ENCODE data around the gene MEIOB.

MEIOB gene

DNA sequence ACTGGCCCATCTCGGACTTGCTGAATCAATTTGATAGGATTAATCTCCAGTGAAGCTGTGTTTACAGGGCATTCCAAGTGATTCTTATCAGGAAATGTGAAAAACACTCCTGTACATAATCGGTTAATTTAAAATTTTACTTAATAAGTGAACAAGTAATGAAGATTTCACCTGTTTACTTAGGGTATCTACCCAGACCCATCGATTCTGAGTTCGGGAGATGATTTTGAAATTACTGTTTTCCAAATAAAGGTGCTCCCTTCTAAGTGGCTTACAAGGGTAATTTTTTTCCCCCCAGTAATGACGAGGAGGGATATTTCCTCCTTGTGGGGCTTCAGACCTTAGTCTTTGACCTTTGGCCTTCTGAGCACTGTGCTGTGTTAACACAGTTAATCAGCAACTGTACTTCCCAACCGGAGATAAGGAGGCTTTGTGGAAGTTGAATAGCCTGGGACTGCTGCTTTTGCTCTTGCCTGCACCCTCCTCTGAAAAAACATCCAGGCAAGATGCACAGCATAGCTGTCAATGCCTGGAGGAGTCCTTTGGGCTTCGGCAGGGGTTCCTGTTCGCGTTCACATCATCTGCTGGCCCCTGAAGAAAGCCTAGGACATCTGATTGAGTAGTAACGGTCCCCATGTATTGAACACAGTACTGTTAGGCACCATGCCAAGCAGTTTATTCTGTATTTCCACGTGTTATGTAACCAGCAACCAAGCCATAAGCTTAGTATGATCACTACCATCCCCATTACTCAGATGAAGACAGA lies 43.1 kb downstream of the MEIOB start:
- DNase-seq (ENCODE audit: low read depth): no peak

DNA sequence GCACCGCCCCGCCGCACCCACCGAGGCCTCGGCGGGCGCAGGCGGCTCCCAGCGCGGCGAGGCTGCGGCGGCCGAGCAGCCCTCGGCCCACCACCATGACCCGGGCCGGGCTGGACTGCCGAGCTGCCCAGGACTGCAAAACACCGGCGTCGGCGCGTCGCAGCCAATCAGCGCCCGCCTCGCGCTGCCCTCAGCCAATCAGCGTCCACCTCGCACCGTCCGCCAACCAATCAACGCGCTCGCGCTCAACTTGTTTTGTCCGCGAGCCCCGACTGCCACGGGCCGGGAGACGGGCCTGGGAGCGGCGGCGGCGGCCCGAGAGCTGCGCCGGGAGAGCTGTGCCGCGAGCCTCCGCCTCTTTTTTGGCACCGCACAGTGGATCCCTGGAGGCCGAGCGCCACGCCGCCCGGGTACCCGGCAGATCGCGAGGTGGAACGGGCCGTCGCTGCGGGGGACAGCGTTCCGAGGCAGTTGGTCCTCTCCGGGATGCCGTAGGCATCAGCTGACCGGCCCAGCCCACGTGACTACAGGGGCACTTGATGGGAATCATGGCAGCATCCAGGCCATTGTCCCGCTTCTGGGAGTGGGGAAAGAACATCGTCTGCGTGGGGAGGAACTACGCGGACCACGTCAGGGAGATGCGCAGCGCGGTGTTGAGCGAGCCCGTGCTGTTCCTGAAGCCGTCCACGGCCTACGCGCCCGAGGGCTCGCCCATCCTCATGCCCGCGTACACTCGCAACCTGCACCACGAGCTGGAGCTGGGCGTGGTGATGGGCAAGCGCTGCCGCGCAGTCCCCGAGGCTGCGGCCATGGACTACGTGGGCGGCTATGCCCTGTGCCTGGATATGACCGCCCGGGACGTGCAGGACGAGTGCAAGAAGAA lies 45.0 kb downstream of the MEIOB start, which contains the start of the genes FAHD1 and HAGH:
Gene FAHD1, plus strand, starts transcription at position 516 of the 883 bp plus-strand sequence. Its CDS starts 33 bp downstream, at position 549.
Gene HAGH, minus strand, starts transcription at position 135 of the 883 bp plus-strand sequence. Its CDS starts 38 bp downstream, at position 97.
- peak; percentile 84 for DNase-seq (ENCODE audit: low read depth)

- peak; percentile 41 for DNase-seq (ENCODE audit: low read depth)
Observed at GRCh38 chr16:1825864-1826690, 45.9 kb downstream of the MEIOB start.

DNA sequence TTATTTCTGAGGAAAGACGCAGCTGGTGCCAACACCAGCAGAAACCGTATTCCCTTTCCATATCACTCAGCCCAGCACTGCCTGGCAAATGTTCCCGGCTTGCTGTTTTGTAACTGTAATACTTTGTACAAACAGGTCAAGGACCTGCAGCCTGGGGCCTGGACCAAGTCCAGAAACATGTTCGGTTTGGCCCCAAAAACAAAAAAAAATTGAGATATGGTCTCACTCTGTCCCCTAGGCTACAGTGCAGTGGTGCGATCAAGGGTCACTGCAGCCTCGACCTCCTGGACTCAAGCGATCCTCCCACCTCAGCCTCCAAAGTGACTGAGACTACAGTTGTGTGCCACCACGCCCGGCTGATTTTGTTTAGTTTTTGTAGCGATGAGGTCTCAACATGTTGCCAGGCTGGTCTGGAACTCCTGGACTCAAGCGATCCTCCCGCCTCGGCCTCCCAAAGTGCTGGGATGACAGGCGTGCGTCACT lies 46.5 kb downstream of the MEIOB start:
- no peak for DNase-seq (ENCODE audit: low read depth)

DNA sequence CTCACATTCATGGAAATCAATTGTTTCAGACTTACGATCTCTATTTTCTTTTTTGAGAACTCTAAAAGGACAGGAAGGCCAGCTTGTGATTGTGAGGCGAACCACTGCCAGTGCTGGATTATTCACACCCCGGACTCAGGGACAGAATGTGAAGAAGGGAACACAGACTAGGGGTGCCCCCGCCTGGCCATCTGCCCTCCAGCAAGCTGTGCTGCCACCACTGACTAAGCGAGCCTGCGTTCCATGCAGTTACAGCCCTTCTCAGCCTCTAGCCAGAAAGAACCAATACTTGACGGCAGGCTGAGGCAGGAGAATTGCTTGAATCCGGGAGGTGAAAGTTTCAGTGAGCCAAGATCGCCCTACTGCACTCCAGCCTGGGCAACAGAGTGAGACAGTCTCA lies 48.1 kb downstream of the MEIOB start:
- no peak for DNase-seq (ENCODE audit: low read depth)

DNA sequence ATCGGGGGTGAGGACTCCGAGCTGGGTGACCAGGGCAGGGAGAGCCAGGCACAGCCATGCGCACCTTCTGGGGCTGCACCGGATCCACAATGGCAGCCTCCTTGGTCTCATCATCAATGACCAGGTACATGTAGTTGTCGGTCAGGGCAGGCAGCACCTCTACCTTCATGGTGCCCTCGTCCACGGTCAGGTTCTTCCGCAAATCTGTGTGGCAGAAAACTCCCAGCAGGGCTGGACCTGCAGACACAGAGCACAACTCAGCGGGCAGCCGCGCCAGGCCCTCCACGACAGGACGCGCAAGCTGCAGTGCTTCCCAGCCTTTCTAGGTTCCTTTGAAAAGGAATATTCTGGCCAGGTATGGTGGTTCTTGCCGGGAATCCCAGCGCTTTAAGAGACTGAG lies 49.2 kb downstream of the MEIOB start:
- no peak for DNase-seq (ENCODE audit: low read depth)

GRCh38 chr16:1821861-1822611 lies 49.9 kb downstream of the MEIOB start:
- DNase-seq (ENCODE audit: low read depth): no peak

GRCh38 chr16:1820946-1821290 lies 51.0 kb downstream of the MEIOB start:
- DNase-seq (ENCODE audit: low read depth): no peak

DNA sequence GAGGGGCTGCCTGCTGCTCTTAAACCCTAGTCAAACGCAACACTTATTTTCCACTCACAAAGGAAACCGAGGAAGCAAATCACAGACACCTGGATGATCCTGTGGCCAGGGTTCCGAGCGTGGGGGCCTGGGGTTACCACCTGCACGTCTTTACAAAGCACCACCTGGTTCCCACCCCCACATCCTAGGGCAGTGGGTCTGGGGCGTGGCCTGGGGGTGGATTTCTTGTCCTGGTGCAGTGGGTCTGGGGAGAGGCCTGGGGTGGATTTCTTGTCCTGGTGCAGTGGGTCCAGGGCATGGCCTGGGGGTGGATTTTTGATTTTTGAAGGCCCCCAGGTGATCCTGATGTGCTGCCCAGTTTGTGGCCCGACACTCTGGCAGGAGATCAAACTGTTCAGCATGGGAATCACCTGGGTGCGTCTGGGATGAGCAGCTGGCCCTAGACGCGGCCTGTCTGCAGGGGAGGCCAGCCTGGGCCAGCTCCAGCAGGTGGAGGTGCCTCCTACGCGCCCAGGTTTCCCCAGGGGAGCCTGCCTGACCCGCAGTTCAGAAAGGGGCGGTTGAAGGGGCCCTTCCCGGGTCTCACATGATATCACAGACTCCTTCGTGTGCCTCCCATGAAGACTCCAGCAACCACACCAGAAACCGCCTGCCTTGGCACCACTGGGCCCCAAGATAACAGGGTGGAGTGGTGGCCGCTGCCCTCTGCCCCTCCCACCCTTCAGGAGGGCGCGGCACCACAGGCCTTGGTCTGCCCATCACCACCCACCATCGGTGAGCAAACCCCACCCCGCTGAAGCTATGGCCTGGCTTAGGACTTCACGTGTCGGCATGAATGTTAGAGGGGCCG lies 51.6 kb downstream of the MEIOB start:
- DNase-seq (ENCODE audit: low read depth): no peak

DNA sequence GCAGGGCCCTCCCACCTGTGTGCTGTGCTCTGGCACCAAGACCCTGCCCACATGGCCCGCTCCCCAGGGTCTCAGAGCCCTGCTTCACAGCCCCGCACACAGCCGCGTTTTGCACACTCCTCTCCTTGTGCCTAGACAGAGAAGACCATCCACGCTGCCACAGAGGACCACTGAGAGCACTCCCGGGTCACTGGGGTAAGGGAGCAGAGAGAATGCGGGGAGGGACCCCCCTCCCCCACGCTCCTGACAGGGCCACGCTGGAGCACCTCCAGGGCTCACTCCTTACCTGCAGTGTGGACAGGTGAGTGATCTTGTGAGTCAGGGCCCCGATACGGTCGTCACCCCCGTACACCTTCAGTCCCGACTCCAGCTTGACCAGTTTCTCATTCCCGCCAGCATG lies 52.4 kb downstream of the MEIOB start:
- no peak for DNase-seq (ENCODE audit: low read depth)

- no peak for DNase-seq (ENCODE audit: low read depth)
Observed at GRCh38 chr16:1818873-1819525, 53.0 kb downstream of the MEIOB start.

DNA sequence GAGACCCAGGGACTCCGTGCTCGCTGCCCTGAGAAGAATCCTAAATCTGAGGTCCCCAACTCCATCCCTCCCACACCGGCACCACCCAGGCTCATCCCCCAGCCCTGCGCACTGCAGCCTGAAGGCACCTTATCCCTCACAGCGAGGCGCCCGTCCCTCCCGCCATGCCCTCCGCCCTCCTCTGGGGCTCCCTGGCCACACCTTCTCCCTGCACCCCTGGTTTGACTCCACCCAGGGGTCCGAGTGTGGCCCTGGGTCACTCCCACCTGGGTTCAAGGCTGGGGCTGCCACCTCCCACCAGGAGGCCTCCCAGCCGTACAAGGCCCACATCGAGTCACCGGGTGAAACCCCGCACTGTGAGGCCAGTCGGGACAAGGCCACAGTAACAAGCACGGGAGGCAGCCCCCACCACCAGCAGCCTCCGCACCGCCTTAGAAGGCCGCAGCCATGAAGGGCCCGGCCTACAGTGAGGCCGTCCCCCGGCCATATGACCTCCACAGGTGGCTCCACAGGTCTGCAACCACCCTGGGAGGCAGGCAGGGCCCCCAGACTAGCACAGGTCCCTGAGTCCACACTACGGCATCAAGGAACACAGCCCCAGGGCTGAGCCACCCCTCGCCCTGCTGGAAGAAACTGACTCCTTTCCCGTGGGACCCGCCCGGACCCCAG lies 53.6 kb downstream of the MEIOB start:
- no peak for DNase-seq (ENCODE audit: low read depth)

DNA sequence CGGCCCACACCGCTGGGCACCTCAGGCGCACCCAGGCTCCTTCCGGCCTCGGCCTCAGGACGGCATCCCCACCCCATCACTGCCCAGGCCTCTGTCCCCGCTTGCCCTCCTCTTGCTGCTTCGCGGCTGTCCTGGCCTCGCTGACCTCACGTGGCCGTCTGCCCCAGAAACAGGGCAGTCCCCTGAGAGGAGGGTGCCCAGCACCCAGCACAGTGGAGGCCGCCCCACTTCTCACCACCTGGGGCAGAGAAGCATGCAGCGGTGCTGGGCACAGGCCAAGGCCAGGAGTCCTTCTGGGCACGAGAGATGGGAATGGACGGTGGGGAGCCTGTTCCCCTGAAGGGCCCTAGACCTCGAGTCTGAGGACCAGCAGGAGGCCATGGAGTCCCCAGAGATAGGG lies 54.2 kb downstream of the MEIOB start:
- no peak for DNase-seq (ENCODE audit: low read depth)

GRCh38 chr16:1817276-1817589 lies 54.7 kb downstream of the MEIOB start:
- DNase-seq (ENCODE audit: low read depth): no peak

- DNase-seq (ENCODE audit: low read depth): no peak
Observed at GRCh38 chr16:1816396-1817275, 55.3 kb downstream of the MEIOB start.

GRCh38 chr16:1815461-1815860 lies 56.5 kb downstream of the MEIOB start:
- no peak for DNase-seq (ENCODE audit: low read depth)

DNA sequence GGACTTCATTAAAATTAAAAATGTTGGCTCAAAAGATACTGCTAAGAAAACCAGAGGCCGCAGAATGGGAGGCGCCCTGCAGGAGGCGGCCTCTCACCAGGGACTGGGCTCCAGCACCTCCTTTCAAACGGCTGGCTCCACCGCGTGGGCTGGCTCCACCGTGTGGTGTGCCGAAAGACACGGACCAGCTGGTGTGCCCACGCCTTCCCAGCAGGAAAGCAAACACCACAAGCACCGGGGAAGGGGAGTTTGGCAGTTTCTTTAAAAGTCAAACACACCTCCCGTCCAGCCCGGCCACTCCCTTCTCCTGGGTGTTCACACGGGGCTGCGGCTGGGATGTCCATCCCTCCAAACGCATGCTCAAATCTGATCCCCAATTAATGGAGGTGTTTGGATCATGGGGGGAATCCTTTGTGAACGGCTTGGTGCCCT lies 59.2 kb downstream of the MEIOB start:
- peak; percentile 22 for DNase-seq (ENCODE audit: low read depth)

GRCh38 chr16:1810536-1810935 lies 61.4 kb downstream of the MEIOB start:
- DNase-seq (ENCODE audit: low read depth): no peak
